IMR-90 (cell line): ENCODE data around the gene GLP2R. TPM values are rescaled to one million over a fixed set of nuclear protein-coding genes. Genes with fewer than 3 reads are reported as not detected.

ENCODE experiments used
- ATAC-seq: fragments of 200-7000 bp; cut with Tn5 transposase; 2 replicates; pipeline ENCODE4 v1.9.1; 2020; ENCODE audit warnings: low read depth, mild to moderate bottlenecking, moderate library complexity
- BruUV-seq: library from RNA; stranded (reverse); fragments of 400-500 nt; replicated peaks from 2 replicates; lab custom pipeline; 2021; lab: Mats Ljungman, UMichigan
- CTCF ChIA-PET: fragments of 300-600 bp; formaldehyde crosslinking; extraction: SDS; loops from one replicate; lab custom pipeline; 2021; ENCODE audit warnings: antibody characterized with exemption; lab: Yijun Ruan, JAX
- POLR2A ChIA-PET: fragments of 300-600 bp; sonication (Branson Sonifier 250); formaldehyde crosslinking; loops from one replicate; lab custom pipeline; 2022; ENCODE audit warnings: antibody characterized with exemption; ENCODE audit not compliant: unreplicated experiment; lab: Charles Lee
- DNase-seq: peaks from one replicate; pipeline ENCODE4 v3.0.0; 2013
- H2AFZ ChIP-seq: replicated peaks from 2 replicates; pipeline ENCODE3; 2013; ENCODE audit warnings: low read length, mild to moderate bottlenecking; ENCODE audit not compliant: poor library complexity
- H2AK5ac ChIP-seq: 2 replicates; pipeline ENCODE4 v1.6.1; 2013; ENCODE audit warnings: low read depth, low read length, inconsistent platforms
- H2AK9ac ChIP-seq: replicated peaks from 2 replicates; pipeline ENCODE3; 2013; ENCODE audit warnings: mild to moderate bottlenecking, low read depth, low read length, moderate library complexity; ENCODE audit not compliant: poor library complexity
- H2BK120ac ChIP-seq: 2 replicates; pipeline ENCODE4 v1.6.1; 2013; ENCODE audit warnings: low read depth, low read length, inconsistent platforms
- H2BK15ac ChIP-seq: 3 replicates; pipeline ENCODE4 v1.6.1; 2013; ENCODE audit warnings: low read depth, low read length, inconsistent platforms
- H2BK20ac ChIP-seq: 2 replicates; pipeline ENCODE4 v1.6.1; 2013; ENCODE audit warnings: low read depth, mild to moderate bottlenecking, inconsistent platforms, low read length, moderate library complexity
- H2BK5ac ChIP-seq: 2 replicates; pipeline ENCODE4 v1.6.1; 2013; ENCODE audit warnings: mild to moderate bottlenecking, low read depth, low read length, inconsistent platforms; ENCODE audit not compliant: poor library complexity, severe bottlenecking
- H3K14ac ChIP-seq: replicated peaks from 2 replicates; pipeline ENCODE4 v1.6.1; 2013; ENCODE audit warnings: low read depth, low read length, inconsistent platforms
- H3K18ac ChIP-seq: 2 replicates; pipeline ENCODE4 v1.6.1; 2013; ENCODE audit warnings: low read depth, low read length, control low read depth
- H3K23ac ChIP-seq: 2 replicates; pipeline ENCODE4 v1.6.1; 2013; ENCODE audit warnings: low read depth, low read length, inconsistent platforms
- H3K27ac ChIP-seq: 2 replicates; pipeline ENCODE4 v1.5.1; 2013; ENCODE audit warnings: mild to moderate bottlenecking, control low read depth, low read length; ENCODE audit not compliant: insufficient read depth
- H3K27me3 ChIP-seq: 2 replicates; pipeline ENCODE4 v1.6.1; 2013; ENCODE audit warnings: low read length; ENCODE audit not compliant: control insufficient read depth, insufficient read depth
- H3K36me3 ChIP-seq: 2 replicates; pipeline ENCODE4 v1.6.1; 2013; ENCODE audit warnings: low read length, mixed read lengths; ENCODE audit not compliant: control insufficient read depth, insufficient read depth
- H3K4ac ChIP-seq: 2 replicates; pipeline ENCODE4 v1.6.1; 2013; ENCODE audit warnings: low read depth, low read length, inconsistent platforms
- H3K4me1 ChIP-seq: 2 replicates; pipeline ENCODE4 v1.6.1; 2013; ENCODE audit warnings: low read length, mixed read lengths; ENCODE audit not compliant: control insufficient read depth, insufficient read depth
- H3K4me2 ChIP-seq: 2 replicates; pipeline ENCODE4 v1.6.1; 2013; ENCODE audit warnings: low read depth, mild to moderate bottlenecking, control low read depth, low read length, moderate library complexity
- H3K4me3 ChIP-seq: 2 replicates; pipeline ENCODE4 v1.5.1; 2013; ENCODE audit warnings: low read depth, mild to moderate bottlenecking, control low read depth, low read length, moderate library complexity; ENCODE audit not compliant: insufficient read depth
- H3K56ac ChIP-seq: 2 replicates; pipeline ENCODE4 v1.6.1; 2013; ENCODE audit warnings: low read length, inconsistent platforms; ENCODE audit not compliant: insufficient read depth; ENCODE audit errors: extremely low read depth
- H3K79me1 ChIP-seq, 2 experiments: 2 replicates each; pipeline ENCODE4 v1.6.1; 2013; ENCODE audit warnings: low read length in 2 of 2, inconsistent platforms in 1 of 2, low read depth in 1 of 2
- H3K9ac ChIP-seq: 2 replicates; pipeline ENCODE4 v1.6.1; 2013; ENCODE audit warnings: low read depth, low read length, control low read depth
- H3K9me1 ChIP-seq: 2 replicates; pipeline ENCODE4 v1.6.1; 2013; ENCODE audit warnings: low read length, inconsistent platforms; ENCODE audit not compliant: insufficient read depth
- H3K9me3 ChIP-seq: 2 replicates; pipeline ENCODE4 v1.6.1; 2013; ENCODE audit warnings: low read length; ENCODE audit not compliant: control insufficient read depth, insufficient read depth
- H4K20me1 ChIP-seq: 2 replicates; pipeline ENCODE4 v1.6.1; 2013; ENCODE audit warnings: low read length, inconsistent platforms; ENCODE audit not compliant: insufficient read depth
- H4K5ac ChIP-seq: 2 replicates; pipeline ENCODE4 v1.6.1; 2013; ENCODE audit warnings: mild to moderate bottlenecking, low read depth, low read length, control low read depth
- H4K8ac ChIP-seq, 2 experiments: 2 replicates each; pipeline ENCODE4 v1.6.1; 2013; ENCODE audit warnings: low read depth in 2 of 2, low read length in 2 of 2, control low read depth in 1 of 2, inconsistent platforms in 1 of 2
- H4K91ac ChIP-seq: 2 replicates; pipeline ENCODE4 v1.6.1; 2013; ENCODE audit warnings: low read depth, low read length, inconsistent platforms; ENCODE audit not compliant: insufficient read depth
- CEBPB ChIP-seq: IDR thresholded peaks from 2 replicates; pipeline ENCODE4 v1.6.1; 2012; ENCODE audit warnings: low read depth, low read length, improper control_type of control experiment
- CHD1 ChIP-seq: IDR thresholded peaks from 2 replicates; pipeline ENCODE4 v1.6.1; 2012; ENCODE audit warnings: low read depth, low read length, improper control_type of control experiment
- RCOR1 ChIP-seq: IDR thresholded peaks from 2 replicates; pipeline ENCODE4 v1.6.1; 2012; ENCODE audit warnings: mild to moderate bottlenecking, low read length, improper control_type of control experiment; ENCODE audit not compliant: insufficient replicate concordance
- WGBS, 2 experiments: methylation state at CpG; one replicate each; pipeline versions ENCODE4 v1.1.5 to v1.1.7; 2013; ENCODE audit warnings: missing lambda C conversion rate in 2 of 2; ENCODE audit not compliant: insufficient read length in 1 of 2; ENCODE audit errors: extremely low coverage in 2 of 2; 5-methylcytosine and 5-hydroxymethylcytosine counted together
- dilution Hi-C: fragments of 300-500 bp; cut with HindIII; formaldehyde crosslinking; loops from one replicate; pipeline ENCODE4 v1.14.3; 2018; ENCODE audit warnings: low sequenced_read_pairs; ENCODE audit not compliant: unreplicated experiment
- in situ Hi-C: fragments of 300-500 bp; cut with MboI; formaldehyde crosslinking; loops from 3 replicates; pipeline ENCODE4 v1.14.3; 2019; ENCODE audit warnings: low sequenced_read_pairs, inconsistent platforms, mixed read lengths
- intact Hi-C: fragments of 100-400 bp; cut with micrococcal nuclease; formaldehyde crosslinking; loops from 2 replicates; pipeline ENCODE4 v1.10.0; 2022
- polyA plus RNA-seq, 3 experiments: library from polyadenylated mRNA; depleted of rRNA; stranded (reverse); fragments of >200 nt; gene quantifications; 2 replicates each; pipeline ENCODE4 v1.2.3, GENCODE V29; 2012; ENCODE audit warnings: low replicate concordance in 1 of 3
- total RNA-seq: library from RNA; depleted of rRNA; stranded (reverse); fragments of >200 nt; gene quantifications from 2 replicates; pipeline ENCODE4 v1.2.3, GENCODE V29; 2012

The GLP2R gene
- total and polyA plus RNA-seq, 2 of the 4 experiments (the other 2 are of a cell fraction), result 0.07 TPM; not detected in 1

GRCh38 chr17:9818760-9819159 lies 7.0 kb upstream of the GLP2R start:
- H3K14ac ChIP-seq, result no peak overlapping the region
- H2BK5ac ChIP-seq, result no peak overlapping the region
- ChIA-PET POLR2A (no interaction called here), CTCF (no interaction called here)
- H2BK20ac ChIP-seq, result no peak overlapping the region
- no peak overlapping the region for H4K91ac ChIP-seq
- H2AFZ ChIP-seq, result no peak overlapping the region
- no peak overlapping the region for H2AK9ac ChIP-seq
- no peaks in the 10 kb centered on the region for H3K27me3 ChIP-seq
- WGBS, 2 experiments, result no CpG with 5 or more reads among the region's 4 CpGs
- no peak overlapping the region for H3K4me2 ChIP-seq
- no peak overlapping the region for H3K4ac ChIP-seq
- peaks cover 2% of the 10 kb centered on the region; the same call in 1 of the 2 replicates for H3K9me3 ChIP-seq
- H3K9ac ChIP-seq, result no peak overlapping the region
- H3K23ac ChIP-seq, result no peak overlapping the region
- no peak overlapping the region for H3K27ac ChIP-seq
- H3K36me3 ChIP-seq, result no peaks in the 10 kb centered on the region
- in situ Hi-C loops (no loop called here), intact Hi-C loops (no loop called here), dilution Hi-C loops (no loop called here)
- H3K4me1 ChIP-seq, result no peaks in the 10 kb centered on the region
- H3K9me1 ChIP-seq, result no peaks in the 10 kb centered on the region
- no peak for TF ChIP-seq CHD1
- no peak for TF ChIP-seq RCOR1
- no peak for TF ChIP-seq CEBPB
- no peak overlapping the region for H4K8ac ChIP-seq
- BruUV-seq, result no TSS peak
- no peak overlapping the region for H3K56ac ChIP-seq
- no peaks in the 10 kb centered on the region for H4K20me1 ChIP-seq
- H2BK15ac ChIP-seq, result no peak overlapping the region
- H2BK120ac ChIP-seq, result no peak overlapping the region
- H3K18ac ChIP-seq, result no peak overlapping the region
- H3K79me1 ChIP-seq, result no peaks in the 10 kb centered on the region
- ATAC-seq (no peak), DNase-seq (no peak)
- H3K4me3 ChIP-seq, result no peak overlapping the region
- no peak overlapping the region for H4K5ac ChIP-seq
- H2AK5ac ChIP-seq, result no peak overlapping the region
